ENCODE results near the gene NIPBL. TPM values are rescaled to one million over a fixed set of nuclear protein-coding genes. Genes with fewer than 3 reads are reported as not detected.

NIPBL gene
- total RNA-seq, 1 experiment from 2014 or later, result 45.1 TPM

DNA sequence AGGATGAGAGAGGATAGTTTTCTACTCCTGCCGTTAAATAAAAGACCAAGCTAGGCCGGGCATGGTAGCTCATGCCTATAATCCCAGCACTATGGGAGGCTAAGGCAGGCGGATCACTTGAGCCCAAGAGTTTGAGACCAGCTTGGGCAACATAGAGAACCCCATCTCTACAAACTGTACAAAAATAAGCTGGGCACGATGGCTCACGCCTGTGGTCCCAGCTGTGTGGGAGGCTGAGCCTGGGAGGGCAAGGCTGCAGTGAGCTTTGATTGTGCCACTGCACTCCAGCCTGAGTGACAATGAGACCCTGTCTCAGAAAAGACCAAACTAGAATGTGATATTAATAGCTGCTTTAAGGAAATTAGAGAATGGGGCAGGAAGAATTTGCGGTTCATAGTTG is 158.4 kb downstream of the NIPBL start (continued):
- TF ChIP-seq, protein P1, sequence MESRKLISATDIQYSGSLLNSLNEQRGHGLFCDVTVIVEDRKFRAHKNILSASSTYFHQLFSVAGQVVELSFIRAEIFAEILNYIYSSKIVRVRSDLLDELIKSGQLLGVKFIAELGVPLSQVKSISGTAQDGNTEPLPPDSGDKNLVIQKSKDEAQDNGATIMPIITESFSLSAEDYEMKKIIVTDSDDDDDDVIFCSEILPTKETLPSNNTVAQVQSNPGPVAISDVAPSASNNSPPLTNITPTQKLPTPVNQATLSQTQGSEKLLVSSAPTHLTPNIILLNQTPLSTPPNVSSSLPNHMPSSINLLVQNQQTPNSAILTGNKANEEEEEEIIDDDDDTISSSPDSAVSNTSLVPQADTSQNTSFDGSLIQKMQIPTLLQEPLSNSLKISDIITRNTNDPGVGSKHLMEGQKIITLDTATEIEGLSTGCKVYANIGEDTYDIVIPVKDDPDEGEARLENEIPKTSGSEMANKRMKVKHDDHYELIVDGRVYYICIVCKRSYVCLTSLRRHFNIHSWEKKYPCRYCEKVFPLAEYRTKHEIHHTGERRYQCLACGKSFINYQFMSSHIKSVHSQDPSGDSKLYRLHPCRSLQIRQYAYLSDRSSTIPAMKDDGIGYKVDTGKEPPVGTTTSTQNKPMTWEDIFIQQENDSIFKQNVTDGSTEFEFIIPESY (IDR thresholded peaks at IDR 0.05; ENCODE audit: extremely low read depth, insufficient replicate concordance, low read length), result no peak
- TF ChIP-seq SIN3A (IDR thresholded peaks at IDR 0.05; ENCODE audit: low read depth), result no peak

DNA sequence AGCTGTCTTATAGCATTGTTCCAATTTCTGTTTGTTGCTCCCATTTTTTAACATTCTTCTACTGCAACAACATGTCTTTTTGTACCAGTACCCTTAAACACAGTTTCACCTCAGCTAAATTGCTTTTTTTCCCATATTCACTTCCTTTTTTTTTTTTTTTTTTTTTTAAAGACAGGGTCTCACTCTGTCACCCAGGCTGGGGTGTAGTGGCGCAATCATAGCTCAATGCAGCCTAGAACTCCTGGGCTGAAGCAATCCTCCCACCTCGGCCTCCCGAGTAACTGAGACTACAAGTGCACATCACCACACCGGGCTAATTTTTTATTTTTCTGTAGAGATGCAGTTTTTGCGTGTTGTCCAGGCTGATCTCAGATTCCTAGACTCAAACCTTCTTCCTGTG is 161.3 kb downstream of the NIPBL start:
- intact Hi-C loops (cut with micrococcal nuclease), result loop anchor here (5.0 kb wide), 1 partner anchor 71 kb away; no protein-coding TSS in a partner anchor
- Histone ChIP-seq H3K4me3 (replicated peaks in 1 of 2; ENCODE audit: low read depth in 1 of 2, low read length in 2 of 2) (no peak overlapping the region), H3K79me2 (ENCODE audit: insufficient read depth, low read length) (no peaks in the 10 kb centered on the region), H3K4me2 (ENCODE audit: low read length) (no peak overlapping the region), H3K9me2 (ENCODE audit: insufficient read depth) (no peaks in the 10 kb centered on the region), H2AFZ (ENCODE audit: low read depth, low read length, poor library complexity, severe bottlenecking) (no peak overlapping the region), H3K36me3 (ENCODE audit: control insufficient read depth in 1 of 2, insufficient read depth in 2 of 2, low read length in 2 of 2) (peaks cover 5 to 6% of the 10 kb centered on the region in 2 experiments; a peak in 1 of 4 replicates), H3K27me3 (ENCODE audit: insufficient read depth, low read length) (no peaks in the 10 kb centered on the region), H3K9me3 (ENCODE audit: control insufficient read depth in 1 of 2, insufficient read depth in 1 of 2, low read depth in 1 of 2, low read length in 2 of 2) (no peaks in the 10 kb centered on the region), H3K4me1 (ENCODE audit: control insufficient read depth in 1 of 2, insufficient read depth in 2 of 2, low read length in 2 of 2) (no peaks in the 10 kb centered on the region), H4K20me1 (ENCODE audit: insufficient read depth) (no peaks in the 10 kb centered on the region), H3K27ac (ENCODE audit: low read depth, low read length) (no peak overlapping the region), H3K9ac (ENCODE audit: low read length) (no peak overlapping the region)
- ChIA-PET RAD21 (ENCODE audit: low non-redundant PET in 1 of 2, low total read pairs in 2 of 2, uncharacterized antibody in 2 of 2, unreplicated experiment in 2 of 2) (no interaction called here), CTCF (no interaction called here), POLR2A (no interaction called here)
- ATAC-seq, result no peak
- DNase-seq (ENCODE audit: low read depth, low spot score), result no peak
- BruUV-seq (replicated peaks), result no TSS peak
- TF ChIP-seq, protein P2, sequence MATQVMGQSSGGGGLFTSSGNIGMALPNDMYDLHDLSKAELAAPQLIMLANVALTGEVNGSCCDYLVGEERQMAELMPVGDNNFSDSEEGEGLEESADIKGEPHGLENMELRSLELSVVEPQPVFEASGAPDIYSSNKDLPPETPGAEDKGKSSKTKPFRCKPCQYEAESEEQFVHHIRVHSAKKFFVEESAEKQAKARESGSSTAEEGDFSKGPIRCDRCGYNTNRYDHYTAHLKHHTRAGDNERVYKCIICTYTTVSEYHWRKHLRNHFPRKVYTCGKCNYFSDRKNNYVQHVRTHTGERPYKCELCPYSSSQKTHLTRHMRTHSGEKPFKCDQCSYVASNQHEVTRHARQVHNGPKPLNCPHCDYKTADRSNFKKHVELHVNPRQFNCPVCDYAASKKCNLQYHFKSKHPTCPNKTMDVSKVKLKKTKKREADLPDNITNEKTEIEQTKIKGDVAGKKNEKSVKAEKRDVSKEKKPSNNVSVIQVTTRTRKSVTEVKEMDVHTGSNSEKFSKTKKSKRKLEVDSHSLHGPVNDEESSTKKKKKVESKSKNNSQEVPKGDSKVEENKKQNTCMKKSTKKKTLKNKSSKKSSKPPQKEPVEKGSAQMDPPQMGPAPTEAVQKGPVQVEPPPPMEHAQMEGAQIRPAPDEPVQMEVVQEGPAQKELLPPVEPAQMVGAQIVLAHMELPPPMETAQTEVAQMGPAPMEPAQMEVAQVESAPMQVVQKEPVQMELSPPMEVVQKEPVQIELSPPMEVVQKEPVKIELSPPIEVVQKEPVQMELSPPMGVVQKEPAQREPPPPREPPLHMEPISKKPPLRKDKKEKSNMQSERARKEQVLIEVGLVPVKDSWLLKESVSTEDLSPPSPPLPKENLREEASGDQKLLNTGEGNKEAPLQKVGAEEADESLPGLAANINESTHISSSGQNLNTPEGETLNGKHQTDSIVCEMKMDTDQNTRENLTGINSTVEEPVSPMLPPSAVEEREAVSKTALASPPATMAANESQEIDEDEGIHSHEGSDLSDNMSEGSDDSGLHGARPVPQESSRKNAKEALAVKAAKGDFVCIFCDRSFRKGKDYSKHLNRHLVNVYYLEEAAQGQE (IDR thresholded peaks at IDR 0.05; ENCODE audit: low read depth), result no peak
- TF ChIP-seq, protein P1 (IDR thresholded peaks at IDR 0.05; ENCODE audit: extremely low read depth, insufficient replicate concordance, low read length), result no peak
- no peak for TF ChIP-seq RAD21 (IDR thresholded peaks at IDR 0.05; ENCODE audit: low read depth)
- no peak for TF ChIP-seq EGR1 (IDR thresholded peaks at IDR 0.05; ENCODE audit: low read depth)
- TF ChIP-seq SIN3A (IDR thresholded peaks at IDR 0.05; ENCODE audit: low read depth), result no peak
- TF ChIP-seq, protein P3, sequence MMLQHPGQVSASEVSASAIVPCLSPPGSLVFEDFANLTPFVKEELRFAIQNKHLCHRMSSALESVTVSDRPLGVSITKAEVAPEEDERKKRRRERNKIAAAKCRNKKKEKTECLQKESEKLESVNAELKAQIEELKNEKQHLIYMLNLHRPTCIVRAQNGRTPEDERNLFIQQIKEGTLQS (IDR thresholded peaks at IDR 0.05), result no peak
- no peak for TF ChIP-seq ELF1 (IDR thresholded peaks at IDR 0.05; ENCODE audit: borderline replicate concordance, low read depth)
